ENCODE measurements around the gene SMPD3. TPM values are rescaled to one million over a fixed set of nuclear protein-coding genes. Genes with fewer than 3 reads are reported as not detected.

The SMPD3 gene
- total RNA-seq, 1 experiment from 2014 or later = 0.17 TPM

GRCh38 chr16:68343137-68343536 lies 105.2 kb downstream of the SMPD3 start:
- ChIA-PET CTCF (interaction anchor here (0.7 kb wide), 1 partner anchor 26 kb away, joined by 3 read pairs; no protein-coding TSS in a partner anchor), POLR2A (ENCODE audit: low non-redundant PET) (no interaction called here)
- Histone ChIP-seq H3K4me1 (ENCODE audit: insufficient read depth, low read length, poor library complexity, severe bottlenecking) (no peaks in the 10 kb centered on the region), H3K27ac (ENCODE audit: low read depth, low read length, poor library complexity, severe bottlenecking) (no peak overlapping the region), H3K4me3 (ENCODE audit: low read depth, low read length, poor library complexity, severe bottlenecking) (no peak overlapping the region), H3K36me3 (ENCODE audit: insufficient read depth, low read length, poor library complexity, severe bottlenecking) (peaks cover 50% of the 10 kb centered on the region), H3K9me3 (ENCODE audit: low read depth, low read length, poor library complexity, severe bottlenecking) (no peaks in the 10 kb centered on the region), H3K27me3 (replicated peaks; ENCODE audit: insufficient read depth, low read depth, low read length, poor library complexity) (no peaks in the 10 kb centered on the region)
- TF ChIP-seq CTCF (conservative IDR thresholded peaks at IDR 0.05; ENCODE audit: low read depth, low read length) (no peak), EZH2 (IDR thresholded peaks at IDR 0.05; ENCODE audit: borderline replicate concordance, low read depth, low read length, poor library complexity, severe bottlenecking) (no peak)
- BruUV-seq (replicated peaks) = no TSS peak
- DNase-seq (ENCODE audit: low spot score) = no peak
- intact Hi-C loops (cut with micrococcal nuclease; ENCODE audit: unreplicated experiment) = no loop called here

DNA sequence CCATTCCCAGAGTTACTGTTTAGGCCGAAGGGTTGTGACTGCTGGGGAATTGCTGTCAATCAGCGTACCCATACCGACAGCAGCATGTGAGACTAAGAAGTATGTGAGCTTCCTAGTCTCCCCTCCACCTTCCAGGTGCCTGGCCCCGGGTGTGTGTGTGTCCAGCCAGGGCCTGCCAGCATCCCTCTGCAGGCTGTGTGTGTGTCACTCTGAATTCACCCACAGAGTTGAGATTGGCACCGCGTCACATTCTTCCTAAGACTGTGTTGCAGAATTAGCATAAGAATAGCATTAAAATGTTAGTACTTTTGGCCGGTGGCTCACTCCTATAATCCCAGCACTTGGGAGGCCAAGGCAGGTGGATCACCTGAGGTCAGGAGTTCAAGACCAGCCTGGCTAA lies 105.7 kb downstream of the SMPD3 start:
- Histone ChIP-seq H3K36me3 (ENCODE audit: insufficient read depth, low read length, poor library complexity, severe bottlenecking) (peaks cover 53% of the 10 kb centered on the region), H3K4me3 (ENCODE audit: low read depth, low read length, poor library complexity, severe bottlenecking) (no peak overlapping the region), H3K4me1 (ENCODE audit: insufficient read depth, low read length, poor library complexity, severe bottlenecking) (no peaks in the 10 kb centered on the region), H3K9me3 (ENCODE audit: low read depth, low read length, poor library complexity, severe bottlenecking) (no peaks in the 10 kb centered on the region), H3K27ac (ENCODE audit: low read depth, low read length, poor library complexity, severe bottlenecking) (no peak overlapping the region), H3K27me3 (replicated peaks; ENCODE audit: insufficient read depth, low read depth, low read length, poor library complexity) (no peaks in the 10 kb centered on the region)
- no TSS peak for BruUV-seq (replicated peaks)
- intact Hi-C loops (cut with micrococcal nuclease; ENCODE audit: unreplicated experiment) = no loop called here
- POLR2A ChIA-PET (ENCODE audit: low non-redundant PET) = no interaction called here
- no peak for DNase-seq (ENCODE audit: low spot score)
- no peak for TF ChIP-seq CTCF (conservative IDR thresholded peaks at IDR 0.05; ENCODE audit: low read depth, low read length)
- no peak for TF ChIP-seq EZH2 (IDR thresholded peaks at IDR 0.05; ENCODE audit: borderline replicate concordance, low read depth, low read length, poor library complexity, severe bottlenecking)
- CTCF ChIA-PET = interaction anchor here (0.7 kb wide), 1 partner anchor 26 kb away, joined by 3 read pairs; no protein-coding TSS in a partner anchor

DNA sequence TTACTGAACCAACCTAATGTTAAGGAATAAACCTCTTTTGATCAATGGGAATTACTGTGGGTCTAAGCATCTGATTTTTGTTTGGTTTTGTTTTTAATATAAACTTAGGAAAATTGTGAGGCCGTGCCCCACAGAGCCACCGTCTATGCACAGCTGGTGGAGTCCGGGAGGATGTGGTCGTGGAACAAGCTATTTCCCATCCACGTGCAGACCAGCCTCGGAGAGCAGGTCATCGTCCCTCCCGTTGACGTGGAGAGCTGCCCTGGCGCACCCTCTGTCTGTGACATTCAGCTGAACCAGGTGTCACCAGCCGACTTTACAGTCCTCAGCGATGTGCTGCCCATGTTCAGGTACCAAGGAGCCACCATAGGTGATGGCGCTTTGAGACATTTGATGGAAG lies 109.1 kb downstream of the SMPD3 start:
- no TSS peak for BruUV-seq (replicated peaks)

More for the DNA sequence above, 109.1 kb downstream of the SMPD3 start:
- DNase-seq (ENCODE audit: low spot score) = no peak
- Histone ChIP-seq H3K9me3 (ENCODE audit: low read depth, low read length, poor library complexity, severe bottlenecking) (no peaks in the 10 kb centered on the region), H3K36me3 (ENCODE audit: insufficient read depth, low read length, poor library complexity, severe bottlenecking) (peaks cover 49% of the 10 kb centered on the region), H3K4me3 (ENCODE audit: low read depth, low read length, poor library complexity, severe bottlenecking) (no peak overlapping the region), H3K27ac (ENCODE audit: low read depth, low read length, poor library complexity, severe bottlenecking) (no peak overlapping the region), H3K27me3 (replicated peaks; ENCODE audit: insufficient read depth, low read depth, low read length, poor library complexity) (no peaks in the 10 kb centered on the region), H3K4me1 (ENCODE audit: insufficient read depth, low read length, poor library complexity, severe bottlenecking) (peaks cover 10% of the 10 kb centered on the region)
- CTCF ChIA-PET = no interaction called here
- POLR2A ChIA-PET (ENCODE audit: low non-redundant PET) = no interaction called here
- intact Hi-C loops (cut with micrococcal nuclease; ENCODE audit: unreplicated experiment) = no loop called here
- TF ChIP-seq CTCF (conservative IDR thresholded peaks at IDR 0.05; ENCODE audit: low read depth, low read length) (no peak), EZH2 (IDR thresholded peaks at IDR 0.05; ENCODE audit: borderline replicate concordance, low read depth, low read length, poor library complexity, severe bottlenecking) (no peak)
